ENCODE results near the gene TRAPPC4. TPM values are rescaled to one million over a fixed set of nuclear protein-coding genes. Genes with fewer than 3 reads are reported as not detected.
"Not testable (repeated sequence)": the region's sequence is repeated elsewhere in the genome, so short reads cannot be mapped to it uniquely, and the experiment has no call there.

TRAPPC4 gene
- total and polyA plus RNA-seq, 11 donors, result 21.5 to 74.8 (median 44.4) TPM

- no peak overlapping the region for H3K27ac ChIP-seq
- H3K27me3 ChIP-seq, result no peaks in the 10 kb centered on the region
- H3K4me3 ChIP-seq, result no peak overlapping the region
- 87% methylated on average over 5 of the region's 5 CpGs for WGBS, 4 donors
- no peak for TF ChIP-seq POLR2A (IDR thresholded peaks at IDR 0.05)
- TF ChIP-seq, protein P1, sequence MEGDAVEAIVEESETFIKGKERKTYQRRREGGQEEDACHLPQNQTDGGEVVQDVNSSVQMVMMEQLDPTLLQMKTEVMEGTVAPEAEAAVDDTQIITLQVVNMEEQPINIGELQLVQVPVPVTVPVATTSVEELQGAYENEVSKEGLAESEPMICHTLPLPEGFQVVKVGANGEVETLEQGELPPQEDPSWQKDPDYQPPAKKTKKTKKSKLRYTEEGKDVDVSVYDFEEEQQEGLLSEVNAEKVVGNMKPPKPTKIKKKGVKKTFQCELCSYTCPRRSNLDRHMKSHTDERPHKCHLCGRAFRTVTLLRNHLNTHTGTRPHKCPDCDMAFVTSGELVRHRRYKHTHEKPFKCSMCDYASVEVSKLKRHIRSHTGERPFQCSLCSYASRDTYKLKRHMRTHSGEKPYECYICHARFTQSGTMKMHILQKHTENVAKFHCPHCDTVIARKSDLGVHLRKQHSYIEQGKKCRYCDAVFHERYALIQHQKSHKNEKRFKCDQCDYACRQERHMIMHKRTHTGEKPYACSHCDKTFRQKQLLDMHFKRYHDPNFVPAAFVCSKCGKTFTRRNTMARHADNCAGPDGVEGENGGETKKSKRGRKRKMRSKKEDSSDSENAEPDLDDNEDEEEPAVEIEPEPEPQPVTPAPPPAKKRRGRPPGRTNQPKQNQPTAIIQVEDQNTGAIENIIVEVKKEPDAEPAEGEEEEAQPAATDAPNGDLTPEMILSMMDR (IDR thresholded peaks at IDR 0.05), result no peak
- ATAC-seq, result no peak
- intact Hi-C loops (cut with DNase I), result no loop called here
- H3K4me1 ChIP-seq, result no peaks in the 10 kb centered on the region
- H3K36me3 ChIP-seq, result no peaks in the 10 kb centered on the region
- H3K9me3 ChIP-seq, result no peaks in the 10 kb centered on the region
- no peak for DNase-seq
These were observed 20.3 kb downstream of the TRAPPC4 start for GRCh38 chr11:119038884-119039283.

- intact Hi-C loops (cut with DNase I); H3K4me3 ChIP-seq; DNase-seq; H3K27me3 ChIP-seq; H3K36me3 ChIP-seq; ATAC-seq; H3K4me1 ChIP-seq; H3K27ac ChIP-seq; H3K9me3 ChIP-seq: not testable (repeated sequence)
- WGBS, 4 donors, result 40 to 51% (median 48%) methylated on average over 9 to 11 of the region's 11 CpGs
These were observed 20.9 kb downstream of the TRAPPC4 start for GRCh38 chr11:119039471-119039870.

- no peak overlapping the region for H3K27ac ChIP-seq
These were observed 23.4 kb downstream of the TRAPPC4 start for GRCh38 chr11:119041821-119042514.

DNA sequence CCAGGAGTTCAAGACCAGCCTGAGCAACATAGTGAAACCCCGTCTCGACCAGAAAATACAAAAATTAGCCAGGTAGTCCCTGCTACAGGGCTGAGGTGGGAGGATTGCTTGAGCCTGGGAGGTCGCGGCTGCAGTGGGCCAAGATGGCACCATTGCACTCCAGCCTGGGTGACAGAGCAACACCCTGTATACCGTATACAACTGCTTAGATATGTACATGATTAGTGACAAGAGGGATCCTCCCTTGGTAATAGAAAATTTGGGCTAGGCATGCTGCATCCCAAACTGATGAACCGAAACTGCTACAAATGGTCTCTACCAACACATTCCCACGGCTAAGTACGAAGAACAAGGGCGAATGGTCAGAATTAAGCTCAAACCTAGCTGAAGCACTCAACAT lies 24.4 kb downstream of the TRAPPC4 start:
- TF ChIP-seq POLR2A (IDR thresholded peaks at IDR 0.05), result no peak
- TF ChIP-seq, protein P1 (IDR thresholded peaks at IDR 0.05), result no peak
- no peaks in the 10 kb centered on the region for H3K9me3 ChIP-seq
- intact Hi-C loops (cut with DNase I), result no loop called here
- peaks cover 0 to 37% (median 31%) of the 10 kb centered on the region in 9 donors for H3K36me3 ChIP-seq
- H3K4me3 ChIP-seq, result no peak overlapping the region
- no peak for ATAC-seq
- whole genome bisulfite sequencing, 4 donors, result 89 to 96% (median 93%) methylated on average over 9 of the region's 9 CpGs
- DNase-seq, result no peak
- no peak overlapping the region for H3K27ac ChIP-seq
- H3K4me1 ChIP-seq, result no peaks in the 10 kb centered on the region
- no peaks in the 10 kb centered on the region for H3K27me3 ChIP-seq

More at GRCh38 chr11:119041821-119042514, 23.4 kb downstream of the TRAPPC4 start:
- H3K4me3 ChIP-seq, result no peak overlapping the region
- intact Hi-C loops (cut with DNase I), result no loop called here
- no peak for ATAC-seq
- H3K4me1 ChIP-seq, result no peaks in the 10 kb centered on the region
- DNase-seq, result no peak
- H3K27me3 ChIP-seq, result no peaks in the 10 kb centered on the region
- no peaks in the 10 kb centered on the region for H3K9me3 ChIP-seq
- 91 to 96% (median 93%) methylated on average over 4 of the region's 4 CpGs for WGBS, 4 donors
- TF ChIP-seq, protein P1 (IDR thresholded peaks at IDR 0.05), result no peak
- TF ChIP-seq POLR2A (IDR thresholded peaks at IDR 0.05), result no peak
- H3K36me3 ChIP-seq, result peaks cover 0 to 28% (median 22%) of the 10 kb centered on the region in 9 donors

- H3K4me3 ChIP-seq, result no peak overlapping the region
- peaks cover 0 to 55% (median 49%) of the 10 kb centered on the region in 9 donors for H3K36me3 ChIP-seq
- no peaks in the 10 kb centered on the region for H3K4me1 ChIP-seq
- H3K27me3 ChIP-seq, result no peaks in the 10 kb centered on the region
- 72 to 79% (median 75%) methylated on average over 6 of the region's 6 CpGs for WGBS, 4 donors
- no peaks in the 10 kb centered on the region for H3K9me3 ChIP-seq
- peak in 1 of 4 donors; percentile 5 for ATAC-seq
- H3K27ac ChIP-seq, result no peak overlapping the region
- no peak for DNase-seq
- TF ChIP-seq, protein P1 (IDR thresholded peaks at IDR 0.05), result peak in 2 of 12 donors; percentile 20 to 22
- no peak for TF ChIP-seq POLR2A (IDR thresholded peaks at IDR 0.05)
- intact Hi-C loops (cut with DNase I), result no loop called here
These were observed 26.1 kb downstream of the TRAPPC4 start for GRCh38 chr11:119044708-119045107.
